LNCAP (cell line): ENCODE measurements around the gene ERI3.

Experiments
- TF ChIP-seq, protein P1 (sequence below): fragments of 450-650 bp; IDR thresholded peaks from 2 replicates; pipeline ENCODE4 v1.5.1; 2017; ENCODE audit warnings: mild to moderate bottlenecking

ERI3 gene

DNA sequence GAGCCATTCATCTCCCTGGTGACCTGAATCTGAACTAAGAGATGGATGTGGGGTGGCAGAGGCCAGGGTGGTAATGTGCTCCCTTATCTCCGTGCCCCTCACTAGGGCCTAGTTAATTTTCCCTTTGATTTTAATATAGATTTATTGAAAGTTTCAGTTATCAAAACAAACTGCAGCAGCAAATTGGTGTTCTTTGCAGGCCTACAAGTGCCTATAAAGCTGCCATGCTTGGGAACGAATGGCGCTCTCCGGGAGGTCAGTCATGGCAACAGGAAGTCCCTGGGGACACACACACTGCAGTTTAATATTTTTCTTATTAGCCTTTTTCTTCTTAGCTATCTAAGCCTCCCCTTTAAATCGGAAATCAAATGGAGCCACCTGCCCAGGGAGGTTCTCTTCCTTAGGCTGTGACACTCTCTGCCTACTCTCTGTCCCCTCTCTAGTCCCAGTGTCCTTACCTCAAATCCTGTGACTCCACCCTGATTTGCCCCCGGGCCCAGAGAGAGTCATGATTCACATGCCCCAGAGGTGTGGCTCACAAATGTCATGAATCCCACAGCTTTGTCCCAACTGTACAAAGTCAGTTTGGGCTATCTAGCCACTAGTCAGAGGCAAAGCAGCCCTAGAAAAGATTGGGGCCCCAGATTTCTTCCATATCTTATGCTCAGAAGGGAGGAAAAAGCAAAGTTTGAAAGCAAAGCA lies 4.3 kb upstream of the ERI3 start:
- TF ChIP-seq, protein P1, sequence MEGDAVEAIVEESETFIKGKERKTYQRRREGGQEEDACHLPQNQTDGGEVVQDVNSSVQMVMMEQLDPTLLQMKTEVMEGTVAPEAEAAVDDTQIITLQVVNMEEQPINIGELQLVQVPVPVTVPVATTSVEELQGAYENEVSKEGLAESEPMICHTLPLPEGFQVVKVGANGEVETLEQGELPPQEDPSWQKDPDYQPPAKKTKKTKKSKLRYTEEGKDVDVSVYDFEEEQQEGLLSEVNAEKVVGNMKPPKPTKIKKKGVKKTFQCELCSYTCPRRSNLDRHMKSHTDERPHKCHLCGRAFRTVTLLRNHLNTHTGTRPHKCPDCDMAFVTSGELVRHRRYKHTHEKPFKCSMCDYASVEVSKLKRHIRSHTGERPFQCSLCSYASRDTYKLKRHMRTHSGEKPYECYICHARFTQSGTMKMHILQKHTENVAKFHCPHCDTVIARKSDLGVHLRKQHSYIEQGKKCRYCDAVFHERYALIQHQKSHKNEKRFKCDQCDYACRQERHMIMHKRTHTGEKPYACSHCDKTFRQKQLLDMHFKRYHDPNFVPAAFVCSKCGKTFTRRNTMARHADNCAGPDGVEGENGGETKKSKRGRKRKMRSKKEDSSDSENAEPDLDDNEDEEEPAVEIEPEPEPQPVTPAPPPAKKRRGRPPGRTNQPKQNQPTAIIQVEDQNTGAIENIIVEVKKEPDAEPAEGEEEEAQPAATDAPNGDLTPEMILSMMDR, result no peak

DNA sequence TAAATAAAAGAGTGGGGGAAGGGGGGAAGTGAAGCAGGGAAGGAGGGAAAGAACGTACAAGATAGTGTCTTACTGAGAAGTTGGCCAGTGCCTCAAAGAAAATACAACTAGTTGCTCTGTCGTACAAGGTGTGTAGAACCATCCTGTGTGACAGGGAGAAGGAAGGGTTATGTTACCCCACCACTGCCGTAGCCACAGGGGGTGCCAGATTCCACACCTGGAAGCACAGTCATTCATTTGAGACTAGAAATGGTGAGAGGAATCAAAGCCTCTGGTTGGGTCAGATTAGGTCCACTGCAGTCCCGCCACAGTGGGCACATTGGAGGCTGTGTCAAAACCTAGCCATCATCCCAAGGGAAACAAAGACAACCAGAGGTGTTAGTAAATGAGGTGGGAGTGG lies 2.7 kb upstream of the ERI3 start:
- TF ChIP-seq, protein P1, result no peak

DNA sequence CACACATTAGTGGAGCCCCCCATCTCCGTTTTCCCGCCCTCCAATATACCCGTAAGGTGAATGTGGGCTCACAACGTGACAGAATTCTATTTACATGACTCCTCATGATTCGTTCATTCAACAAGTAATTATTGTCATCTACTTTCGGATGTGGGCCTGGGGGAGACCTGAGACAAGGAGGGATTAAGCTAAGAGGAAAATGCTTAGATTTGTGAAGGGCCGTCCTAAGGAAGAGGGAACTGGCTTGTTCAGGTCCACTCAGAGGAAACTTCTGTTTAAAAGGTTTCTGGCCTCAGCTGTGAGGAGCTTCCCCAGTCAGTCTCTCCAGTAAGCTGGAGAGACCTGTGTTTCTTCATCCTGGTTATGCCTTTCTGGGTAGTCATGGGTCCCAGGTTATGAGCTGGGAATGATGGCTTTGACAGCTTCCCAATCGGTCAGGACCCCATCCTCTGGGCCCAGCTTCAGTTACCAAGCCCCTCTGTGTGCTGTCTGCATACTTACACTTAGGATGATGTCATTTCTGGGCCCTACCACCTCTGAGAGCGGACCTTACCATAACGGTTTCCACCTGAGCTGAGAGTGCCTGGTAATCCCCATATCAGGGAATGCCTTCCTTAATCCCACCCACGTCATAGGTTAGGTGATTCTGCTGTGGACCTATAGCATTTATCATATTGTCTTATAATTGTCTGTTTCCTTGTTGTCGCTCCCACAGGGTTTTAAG lies 687 bp upstream of the ERI3 start:
- TF ChIP-seq, protein P1, result no peak

DNA sequence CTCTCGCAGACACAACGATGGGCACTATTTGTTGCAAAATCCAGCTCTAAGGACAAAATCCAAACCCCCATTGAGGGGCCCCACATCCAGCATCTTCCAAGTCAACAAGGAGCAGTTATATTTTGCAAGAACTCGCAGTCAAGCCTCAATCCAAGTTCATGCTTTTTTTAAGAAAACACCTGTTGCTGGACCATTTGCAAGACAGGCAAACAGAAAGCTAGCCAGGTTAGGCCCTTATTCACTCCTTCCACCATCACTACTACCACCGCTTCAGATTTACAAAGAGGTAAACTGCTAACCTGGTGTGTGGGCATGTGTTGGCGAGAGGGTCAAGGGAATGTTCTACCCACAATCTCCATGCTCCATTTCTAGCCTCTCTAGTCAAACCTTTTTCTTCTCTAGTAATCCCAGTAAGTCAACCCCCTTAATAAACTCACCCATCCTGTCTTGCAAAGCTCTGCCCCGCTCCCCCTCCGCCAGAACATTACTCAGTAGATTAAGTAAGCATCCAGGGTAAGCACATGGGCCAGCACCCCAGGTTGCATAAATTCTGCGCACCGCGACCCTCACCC lies 703 bp downstream of the ERI3 start:
- TF ChIP-seq, protein P1, result no peak

DNA sequence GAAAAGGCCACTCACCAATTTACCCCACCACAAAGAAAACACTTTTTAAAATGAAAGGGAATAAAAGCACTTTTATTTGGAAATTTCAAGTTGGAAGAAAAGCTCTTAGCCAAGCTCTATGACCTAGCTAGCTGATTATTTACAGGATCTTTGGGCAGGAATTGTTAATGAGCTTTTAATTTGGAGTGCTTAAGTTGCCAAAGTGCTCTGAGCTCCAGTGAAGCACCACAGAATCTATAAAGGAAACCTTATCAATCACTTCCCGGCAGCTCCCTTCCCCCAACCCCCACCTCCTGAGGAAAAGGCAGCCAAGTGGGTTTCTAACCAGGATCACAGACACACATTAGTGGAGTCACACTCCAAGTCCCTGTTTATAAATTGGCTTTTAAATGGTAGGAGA lies 1.5 kb downstream of the ERI3 start:
- TF ChIP-seq, protein P1, result no peak

DNA sequence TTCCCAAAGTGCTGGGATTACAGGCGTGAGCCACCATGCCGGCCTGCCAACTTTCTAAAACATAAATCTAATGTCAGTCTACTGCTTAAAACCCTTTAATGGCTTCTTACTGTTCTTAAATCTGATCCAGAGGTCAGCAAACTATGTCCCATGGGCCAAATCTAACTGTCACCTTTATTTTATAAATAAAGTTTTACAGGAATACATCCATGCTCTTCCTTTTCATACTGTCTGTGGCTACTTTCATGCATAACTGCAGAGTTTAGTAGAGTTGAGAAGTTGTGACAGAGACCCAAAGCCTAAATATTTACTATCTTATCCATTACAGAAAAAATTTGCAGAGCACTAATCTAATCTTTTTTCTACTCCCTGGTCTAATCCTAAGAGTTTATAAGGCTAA lies 3.8 kb downstream of the ERI3 start:
- TF ChIP-seq, protein P1, result no peak

DNA sequence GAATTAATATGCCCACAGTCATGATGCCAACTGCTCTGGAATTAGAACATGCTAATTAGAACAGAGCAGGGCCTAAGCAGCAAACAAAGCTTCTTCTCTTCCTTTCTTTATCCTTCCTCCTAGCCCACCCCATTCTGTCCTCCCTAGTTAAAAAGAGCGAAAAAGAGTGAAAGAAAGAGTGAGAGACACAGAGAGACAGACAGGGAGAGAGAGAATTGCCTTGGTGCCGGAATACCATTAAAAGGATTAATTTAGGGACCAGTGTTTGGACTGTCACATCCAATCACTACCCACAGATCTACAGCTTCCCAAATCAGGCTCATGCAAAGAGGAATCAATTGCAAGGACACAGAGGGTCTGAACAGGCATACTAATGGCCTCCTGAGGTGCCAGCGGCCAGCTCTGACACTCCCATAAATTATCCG lies 7.0 kb downstream of the ERI3 start:
- TF ChIP-seq, protein P1, result no peak
